DOHH2 (cell line): ENCODE data around the gene ILDR2.

ENCODE experiments used
- H3F3A ChIP-seq: fragments of 200-600 bp; sonication (generic), shearing (Covaris generic); 2 replicates; pipeline ENCODE4 v1.6.0; 2016; ENCODE audit warnings: antibody characterized with exemption, mild to moderate bottlenecking; ENCODE audit not compliant: control insufficient read depth, insufficient read depth
- H3K27ac ChIP-seq: fragments of 200-600 bp; sonication (generic); 2 replicates; pipeline ENCODE4 v1.5.1; 2014; ENCODE audit warnings: low read depth, mild to moderate bottlenecking, low read length, moderate library complexity
- H3K27me3 ChIP-seq: fragments of 200-600 bp; sonication (generic); 2 replicates; pipeline ENCODE4 v1.6.1; 2014; ENCODE audit warnings: mild to moderate bottlenecking, low read length, mixed read lengths; ENCODE audit not compliant: control insufficient read depth
- H3K36me3 ChIP-seq: fragments of 200-600 bp; sonication (generic); 2 replicates; pipeline ENCODE4 v1.6.1; 2014; ENCODE audit warnings: mild to moderate bottlenecking, low read length, moderate library complexity, mixed read lengths; ENCODE audit not compliant: control insufficient read depth
- H3K4me1 ChIP-seq: fragments of 200-600 bp; sonication (generic); 2 replicates; pipeline ENCODE4 v1.6.1; 2014; ENCODE audit warnings: mild to moderate bottlenecking, low read length, mixed read lengths; ENCODE audit not compliant: control insufficient read depth
- H3K4me2 ChIP-seq: fragments of 200-600 bp; sonication (generic); 2 replicates; pipeline ENCODE4 v1.6.0; 2014; ENCODE audit warnings: mild to moderate bottlenecking, low read length, moderate library complexity
- H3K4me3 ChIP-seq: fragments of 200-600 bp; sonication (generic); 2 replicates; pipeline ENCODE4 v1.5.1; 2014; ENCODE audit warnings: mild to moderate bottlenecking, low read length, mixed read lengths
- H3K79me2 ChIP-seq: fragments of 200-600 bp; sonication (generic); 2 replicates; pipeline ENCODE4 v1.6.1; 2014; ENCODE audit warnings: mild to moderate bottlenecking, low read length, mixed read lengths; ENCODE audit not compliant: control insufficient read depth
- H3K9me2 ChIP-seq: fragments of 200-600 bp; sonication (generic); replicated peaks from 2 replicates; pipeline ENCODE4 v1.6.1; 2014; ENCODE audit warnings: mild to moderate bottlenecking, low read length, mixed read lengths; ENCODE audit not compliant: control insufficient read depth
- H3K9me3 ChIP-seq: fragments of 200-600 bp; sonication (generic); 2 replicates; pipeline ENCODE4 v1.6.1; 2014; ENCODE audit warnings: antibody characterized with exemption, low read length, mixed read lengths; ENCODE audit not compliant: control insufficient read depth, insufficient read depth
- H4K20me1 ChIP-seq: fragments of 200-600 bp; sonication (generic); 2 replicates; pipeline ENCODE4 v1.6.0; 2014; ENCODE audit warnings: low read depth, mild to moderate bottlenecking, antibody characterized with exemption, low read length, moderate library complexity; ENCODE audit not compliant: control insufficient read depth, insufficient read depth
- CTCF ChIP-seq: fragments of 200-600 bp; sonication (generic); IDR thresholded peaks from one replicate; pipeline ENCODE4 v1.5.1; 2014; ENCODE audit warnings: antibody characterized with exemption, mild to moderate bottlenecking, low read depth, low read length; ENCODE audit not compliant: poor library complexity, severe bottlenecking
- EZH2phosphoT487 ChIP-seq: fragments of 200-600 bp; sonication (generic); IDR thresholded peaks from 2 replicates; pipeline ENCODE4 v1.6.1; 2017; ENCODE audit warnings: borderline replicate concordance, mild to moderate bottlenecking, antibody characterized with exemption, low read length, moderate library complexity, mixed read lengths

Gene ILDR2

DNA sequence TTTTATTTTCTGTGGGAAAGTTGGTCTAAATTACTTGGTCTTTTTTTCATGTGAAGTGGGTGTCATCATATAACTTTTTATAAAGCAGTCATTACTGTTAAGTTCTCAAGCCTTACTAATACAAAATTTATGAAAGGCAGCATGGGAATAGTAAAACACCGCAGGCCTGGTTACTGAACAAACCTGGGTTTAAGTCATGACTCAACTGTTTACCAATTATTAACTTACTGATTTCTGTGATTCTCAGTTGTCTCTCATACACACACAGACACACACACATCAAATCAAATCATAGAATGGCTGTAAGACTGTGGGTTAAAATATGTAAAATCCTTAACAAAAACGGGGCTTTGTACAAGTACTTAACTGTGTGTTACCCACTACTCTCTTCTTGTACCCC lies 28.4 kb upstream of the ILDR2 start:
- no peaks in the 10 kb centered on the region for H3F3A ChIP-seq
- no peaks in the 10 kb centered on the region for H3K36me3 ChIP-seq
- no peaks in the 10 kb centered on the region for H3K9me2 ChIP-seq
- no peak overlapping the region for H3K27ac ChIP-seq
- H3K27me3 ChIP-seq: no peaks in the 10 kb centered on the region
- no peak overlapping the region for H3K4me3 ChIP-seq
- no peak for TF ChIP-seq CTCF
- TF ChIP-seq EZH2phosphoT487: no peak
- H3K4me2 ChIP-seq: no peak overlapping the region
- H4K20me1 ChIP-seq: no peaks in the 10 kb centered on the region
- no peaks in the 10 kb centered on the region for H3K4me1 ChIP-seq
- H3K79me2 ChIP-seq: no peaks in the 10 kb centered on the region
- H3K9me3 ChIP-seq: no peaks in the 10 kb centered on the region

- no peaks in the 10 kb centered on the region for H3F3A ChIP-seq
- H3K27me3 ChIP-seq: no peaks in the 10 kb centered on the region; the same call in 1 of the 2 replicates
- H4K20me1 ChIP-seq: no peaks in the 10 kb centered on the region
- no peak overlapping the region for H3K4me2 ChIP-seq
- H3K9me2 ChIP-seq: no peaks in the 10 kb centered on the region
- H3K9me3 ChIP-seq: no peaks in the 10 kb centered on the region
- H3K4me1 ChIP-seq: no peaks in the 10 kb centered on the region
- TF ChIP-seq EZH2phosphoT487 (no peak), CTCF (no peak)
- H3K27ac ChIP-seq: no peak overlapping the region
- no peaks in the 10 kb centered on the region for H3K79me2 ChIP-seq
- no peak overlapping the region for H3K4me3 ChIP-seq
- no peaks in the 10 kb centered on the region for H3K36me3 ChIP-seq
Measured at GRCh38 chr1:167002354-167002753, 27.0 kb upstream of the ILDR2 start.

GRCh38 chr1:167000546-167000945 lies 25.2 kb upstream of the ILDR2 start:
- Histone ChIP-seq H4K20me1 (no peaks in the 10 kb centered on the region), H3K79me2 (no peaks in the 10 kb centered on the region), H3K4me1 (no peaks in the 10 kb centered on the region), H3K36me3 (no peaks in the 10 kb centered on the region), H3F3A (no peaks in the 10 kb centered on the region), H3K9me2 (no peaks in the 10 kb centered on the region), H3K9me3 (no peaks in the 10 kb centered on the region), H3K4me2 (no peak overlapping the region), H3K27ac (no peak overlapping the region), H3K27me3 (peaks cover 4% of the 10 kb centered on the region), H3K4me3 (no peak overlapping the region)
- TF ChIP-seq EZH2phosphoT487 (no peak), CTCF (no peak)

DNA sequence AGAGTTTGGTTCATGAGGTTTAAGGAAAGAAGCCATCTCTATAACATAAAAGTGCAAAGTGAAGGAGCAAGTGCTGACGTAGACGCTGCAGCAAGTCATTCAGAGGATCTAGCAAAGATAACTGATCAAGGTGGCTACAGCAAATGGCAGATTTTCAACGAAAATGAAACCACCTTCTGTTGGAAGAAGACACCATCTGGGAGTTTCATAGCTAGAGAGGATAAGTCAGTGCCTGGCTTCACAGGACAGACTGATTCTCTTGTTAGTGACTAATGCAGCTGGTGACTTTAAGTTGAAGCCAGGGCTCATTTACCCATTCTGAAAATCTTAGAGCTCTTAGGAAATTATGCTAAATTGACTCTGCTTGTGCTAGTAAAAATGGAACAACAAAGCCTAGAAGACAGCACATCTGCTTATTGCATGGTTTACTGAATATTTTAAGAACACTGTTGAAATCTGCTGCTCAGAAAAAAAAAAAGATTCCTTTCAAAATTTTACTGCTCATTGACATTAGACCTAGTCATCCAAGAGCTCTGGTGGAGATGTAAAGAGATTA lies 24.2 kb upstream of the ILDR2 start:
- Histone ChIP-seq H3K4me3 (no peak overlapping the region), H3F3A (no peaks in the 10 kb centered on the region), H3K4me2 (no peak overlapping the region), H3K27me3 (peaks cover 4% of the 10 kb centered on the region), H3K36me3 (no peaks in the 10 kb centered on the region), H3K79me2 (no peaks in the 10 kb centered on the region), H3K9me2 (no peaks in the 10 kb centered on the region), H3K4me1 (no peaks in the 10 kb centered on the region), H3K9me3 (no peaks in the 10 kb centered on the region), H4K20me1 (no peaks in the 10 kb centered on the region), H3K27ac (no peak overlapping the region)
- no peak for TF ChIP-seq EZH2phosphoT487
- no peak for TF ChIP-seq CTCF
